HepG2 (cell line): ENCODE data around the gene CEBPB. TPM values are rescaled to one million over a fixed set of nuclear protein-coding genes. Genes with fewer than 3 reads are reported as not detected.

Experiments used
- ATAC-seq: fragments of 200-7000 bp; cut with Tn5 transposase; 3 replicates; pipeline ENCODE4 v1.9.1; 2020; ENCODE audit warnings: mild to moderate bottlenecking, moderate library complexity
- BruUV-seq: library from RNA; stranded (reverse); fragments of 400-500 nt; replicated peaks from 2 replicates; lab custom pipeline; 2021; lab: Mats Ljungman, UMichigan
- CTCF ChIA-PET: fragments of 300-600 bp; formaldehyde crosslinking; extraction: SDS; loops from one replicate; lab custom pipeline; 2021; ENCODE audit warnings: low total read pairs, inconsistent platforms, low intra/inter-chr PET ratio; lab: Yijun Ruan, JAX
- POLR2A ChIA-PET: fragments of 350-600 bp; sonication (Branson Sonifier 250); formaldehyde crosslinking; loops from one replicate; lab custom pipeline; 2020; ENCODE audit warnings: antibody characterized with exemption, inconsistent platforms; lab: Yijun Ruan, JAX
- DNase-seq: peaks from one replicate; pipeline ENCODE4 v3.0.0-alpha.2; 2015; ENCODE audit warnings: low spot score
- FAIRE-seq: peaks from 3 replicates; lab custom pipeline; 2011; peaks lifted over from hg19 to GRCh38; lab: Jason Lieb, UNC
- H2AFZ ChIP-seq: one replicate; pipeline ENCODE4 v1.6.1; 2011; ENCODE audit warnings: low read length, inconsistent platforms
- H3K27ac ChIP-seq: fragments of 300-600 bp; 3 replicates; pipeline ENCODE4 v1.8.0; 2011; ENCODE audit warnings: mixed run types, mild to moderate bottlenecking, mixed read lengths, low read length, inconsistent platforms; ENCODE audit not compliant: insufficient read depth; ENCODE audit errors: extremely low read length
- H3K27me3 ChIP-seq, 2 experiments: fragments of 200-600 bp in 1 of 2; 2 replicates in 1 of 2; 3 replicates in 1 of 2; pipeline versions ENCODE4 v1.6.0 to v1.8.0; 2011; ENCODE audit warnings: low read length in 2 of 2, mild to moderate bottlenecking in 2 of 2, moderate library complexity in 2 of 2, inconsistent platforms in 1 of 2; ENCODE audit not compliant: insufficient read depth in 2 of 2, control insufficient read depth in 1 of 2
- H3K36me3 ChIP-seq, 2 experiments: fragments of 200-600 bp in 1 of 2; replicated peaks in 1 of 2; 2 replicates in 1 of 2; 3 replicates in 1 of 2; pipeline versions ENCODE4 v1.5.1 to v1.8.0; 2011; ENCODE audit warnings: low read length in 2 of 2, inconsistent platforms in 1 of 2; ENCODE audit not compliant: insufficient read depth in 2 of 2, control insufficient read depth in 1 of 2
- H3K4me1 ChIP-seq: 2 replicates; pipeline ENCODE4 v1.5.1; 2012; ENCODE audit warnings: low read length, inconsistent platforms; ENCODE audit not compliant: insufficient read depth
- H3K4me2 ChIP-seq: 2 replicates; pipeline ENCODE4 v1.6.0; 2011; ENCODE audit warnings: low read depth, low read length, inconsistent platforms
- H3K4me3 ChIP-seq, 3 experiments: fragments of 200-600 bp in 1 of 3; sonication (generic), shearing (Covaris generic) in 1 of 3; replicated peaks in 1 of 3; 2 replicates each; pipeline ENCODE4 v1.5.1; 2011 to 2016; ENCODE audit warnings: low read length in 3 of 3, inconsistent platforms in 2 of 3, low read depth in 2 of 3, mild to moderate bottlenecking in 2 of 3, control low read depth in 1 of 3, mixed read lengths in 1 of 3; ENCODE audit not compliant: insufficient read depth in 1 of 3
- H3K79me2 ChIP-seq: one replicate; pipeline ENCODE4 v1.6.1; 2011; ENCODE audit warnings: low read length, inconsistent platforms; ENCODE audit not compliant: insufficient read depth
- H3K9ac ChIP-seq: 2 replicates; pipeline ENCODE4 v1.6.0; 2011; ENCODE audit warnings: mild to moderate bottlenecking, low read depth, low read length, inconsistent platforms; ENCODE audit not compliant: insufficient read depth
- H3K9me3 ChIP-seq: 2 replicates; pipeline ENCODE4 v1.5.1; 2012; ENCODE audit warnings: mild to moderate bottlenecking, low read length
- H4K20me1 ChIP-seq: 2 replicates; pipeline ENCODE4 v1.6.0; 2011; ENCODE audit warnings: inconsistent platforms, mild to moderate bottlenecking, low read length, moderate library complexity; ENCODE audit not compliant: insufficient read depth
- FIP1L1 ChIP-seq: fragments of 200-400 bp; formaldehyde crosslinking; IDR thresholded peaks from 2 replicates; pipeline ENCODE4 v1.6.1; 2018; ENCODE audit warnings: low read depth, mild to moderate bottlenecking, low read length, moderate library complexity, borderline replicate concordance; ENCODE audit not compliant: insufficient read depth
- HNRNPK ChIP-seq: fragments of 200-400 bp; formaldehyde crosslinking; IDR thresholded peaks from 2 replicates; pipeline ENCODE4 v1.6.1; 2018; ENCODE audit warnings: low read length, low read depth, moderate library complexity, mild to moderate bottlenecking; ENCODE audit not compliant: poor library complexity, severe bottlenecking
- IKZF5 ChIP-seq: IDR thresholded peaks from 2 replicates; pipeline ENCODE4 v1.6.1; 2018; ENCODE audit warnings: missing genetic modification reagents, mild to moderate bottlenecking, missing compliant biosample characterization
- KLF16 ChIP-seq, 2 experiments: sonication (generic) in 1 of 2; formaldehyde crosslinking in 1 of 2; IDR thresholded peaks; 2 replicates each; pipeline versions ENCODE4 v1.6.1 to v1.8.0; 2016 to 2023; ENCODE audit warnings: missing genetic modification reagents in 2 of 2, missing compliant biosample characterization in 1 of 2
- LBX2 ChIP-seq: sonication (generic); formaldehyde crosslinking; IDR thresholded peaks from 2 replicates; pipeline ENCODE4 v1.5.0; 2020; ENCODE audit warnings: missing genetic modification reagents, mild to moderate bottlenecking, borderline replicate concordance
- PCBP1 ChIP-seq: fragments of 200-400 bp; formaldehyde crosslinking; IDR thresholded peaks from 2 replicates; pipeline ENCODE4 v1.6.1; 2017; ENCODE audit warnings: mild to moderate bottlenecking, low read depth, low read length, borderline replicate concordance
- PITX1 ChIP-seq: sonication (generic); formaldehyde crosslinking; IDR thresholded peaks from 2 replicates; pipeline ENCODE4 v1.5.1; 2020; ENCODE audit warnings: mild to moderate bottlenecking, missing genetic modification reagents
- REPIN1 ChIP-seq: sonication (generic); formaldehyde crosslinking; IDR thresholded peaks from 2 replicates; pipeline ENCODE4 v1.8.0; 2022; ENCODE audit warnings: missing genetic modification reagents, low read depth, mild to moderate bottlenecking, borderline replicate concordance
- SALL1 ChIP-seq: sonication (generic); formaldehyde crosslinking; IDR thresholded peaks from 2 replicates; pipeline ENCODE4 v1.8.0; 2022; ENCODE audit warnings: mild to moderate bottlenecking, missing genetic modification reagents
- SOX6 ChIP-seq, 2 experiments: fragments of 450-650 bp in 1 of 2; sonication (generic) in 1 of 2; formaldehyde crosslinking in 1 of 2; IDR thresholded peaks; 2 replicates each; pipeline versions ENCODE4 v1.4.0 to v1.6.1; 2017 to 2020; ENCODE audit warnings: antibody characterized with exemption in 1 of 2, mild to moderate bottlenecking in 1 of 2, missing genetic modification reagents in 1 of 2
- SRF ChIP-seq: IDR thresholded peaks from 2 replicates; pipeline ENCODE4 v1.6.1; 2011; ENCODE audit warnings: mild to moderate bottlenecking, low read depth, low read length, moderate library complexity
- TEAD2 ChIP-seq: sonication (generic); formaldehyde crosslinking; IDR thresholded peaks from 2 replicates; pipeline ENCODE4 v1.9.0; 2021; ENCODE audit warnings: missing genetic modification reagents
- ZNF10 ChIP-seq: sonication (generic); formaldehyde crosslinking; IDR thresholded peaks from 2 replicates; pipeline ENCODE4 v1.4.0; 2020; ENCODE audit warnings: mild to moderate bottlenecking, low read depth, missing genetic modification reagents, borderline replicate concordance
- ZNF136 ChIP-seq: sonication (generic); formaldehyde crosslinking; IDR thresholded peaks from 2 replicates; pipeline ENCODE4 v1.8.1; 2022; ENCODE audit warnings: low read depth, mild to moderate bottlenecking, moderate library complexity, missing genetic modification reagents
- ZNF180 ChIP-seq: sonication (generic); formaldehyde crosslinking; IDR thresholded peaks from 2 replicates; pipeline ENCODE4 v1.4.0; 2020; ENCODE audit warnings: low read depth, missing genetic modification reagents, borderline replicate concordance
- ZNF292 ChIP-seq: sonication (generic); formaldehyde crosslinking; IDR thresholded peaks from 2 replicates; pipeline ENCODE4 v1.8.1; 2022; ENCODE audit warnings: mild to moderate bottlenecking, low read depth, missing genetic modification reagents, borderline replicate concordance
- ZNF383 ChIP-seq: sonication (generic); formaldehyde crosslinking; IDR thresholded peaks from 2 replicates; pipeline ENCODE4 v1.4.0; 2020; ENCODE audit warnings: missing genetic modification reagents, mild to moderate bottlenecking, borderline replicate concordance
- ZNF580 ChIP-seq: IDR thresholded peaks from 2 replicates; pipeline ENCODE4 v1.6.1; 2016; ENCODE audit warnings: low read depth, borderline replicate concordance
- ZNF598 ChIP-seq: sonication (generic); formaldehyde crosslinking; IDR thresholded peaks from 2 replicates; pipeline ENCODE4 v1.5.1; 2020; ENCODE audit warnings: mild to moderate bottlenecking, missing genetic modification reagents, borderline replicate concordance
- ZNF614 ChIP-seq: IDR thresholded peaks from 2 replicates; pipeline ENCODE4 v1.6.1; 2018; ENCODE audit warnings: missing biosample characterization, missing genetic modification reagents, inconsistent platforms, borderline replicate concordance
- ZSCAN12 ChIP-seq: sonication (generic); formaldehyde crosslinking; IDR thresholded peaks from 2 replicates; pipeline ENCODE4 v1.9.0; 2021; ENCODE audit warnings: mild to moderate bottlenecking, missing genetic modification reagents
- ZSCAN21 ChIP-seq: sonication (generic); formaldehyde crosslinking; IDR thresholded peaks from 2 replicates; pipeline ENCODE4 v1.8.0; 2022; ENCODE audit warnings: mild to moderate bottlenecking, missing genetic modification reagents, moderate library complexity, borderline replicate concordance
- WGBS: methylation state at CpG from one replicate; pipeline ENCODE4 v1.1.6; 2017; ENCODE audit warnings: low lambda C conversion rate; 5-methylcytosine and 5-hydroxymethylcytosine counted together
- in situ Hi-C: cut with HindIII; loops from 2 replicates; pipeline ENCODE4 v1.10.0; 2017; ENCODE audit warnings: low pct_unique_long_range_greater_than_20kb; ENCODE audit not compliant: extremely low pct_ligation_motif_present
- intact Hi-C: fragments of 100-400 bp; cut with micrococcal nuclease; formaldehyde crosslinking; loops from one replicate; pipeline ENCODE4 v1.10.0; 2022; ENCODE audit not compliant: unreplicated experiment
- polyA plus RNA-seq, 8 experiments: library from polyadenylated mRNA; depleted of rRNA in 3 of 8; stranded (reverse) in 7 of 8; unstranded in 1 of 8; fragments of >200 nt; fragmentation: Illumina TruSeq in 4 of 8; extraction: Trizol in 4 of 8; gene quantifications; 2 replicates each; pipeline versions ENCODE4 v1.2.1 to v1.2.3, GENCODE V29; 2011 to 2016; ENCODE audit warnings: low read depth in 4 of 8, missing spikeins in 1 of 8, mixed read lengths in 1 of 8; ENCODE audit not compliant: insufficient read depth in 1 of 8
- total RNA-seq, 5 experiments: library from RNA; depleted of rRNA; stranded (reverse); fragments of >200 nt; fragmentation: Illumina TruSeq; extraction: Trizol; gene quantifications; 2 replicates each; pipeline ENCODE4 v1.2.3, GENCODE V29; 2016; ENCODE audit warnings: low read depth in 1 of 5

Gene CEBPB
- total and polyA plus RNA-seq, 2 of the 13 experiments (the other 11 are each of a cell fraction or from before 2014, with no cell fraction given), result 18.5 to 28.2 TPM

- Histone ChIP-seq H3K27ac (no peak overlapping the region), H3K9me3 (no peaks in the 10 kb centered on the region), H3K4me2 (peak overlapping the region; percentile 67), H3K4me1 (peaks cover 71% of the 10 kb centered on the region), H3K36me3 (no peaks in the 10 kb centered on the region), H3K4me3 (peak overlapping the region in 2 of 3 experiments; percentile 7 to 63; a peak in 3 of 6 replicates), H3K79me2 (no peaks in the 10 kb centered on the region), H3K9ac (no peak overlapping the region), H3K27me3 (peaks cover 1 to 47% of the 10 kb centered on the region in 2 experiments), H2AFZ (no peak overlapping the region), H4K20me1 (no peaks in the 10 kb centered on the region)
- ChIA-PET CTCF (no interaction called here), POLR2A (interaction anchor here (1.1 to 1.7 kb wide), 5 partner anchors 19 to 152 kb away, joined by 3 to 10 read pairs (median 4); partner anchors contain the start of gene CEBPB)
- no TSS peak for BruUV-seq
- peak; percentile 69 for FAIRE-seq
- DNase-seq, result peak; percentile 63
- in situ Hi-C loops, result no loop called here
- 2% methylated on average over 4 of the region's 4 CpGs for WGBS
- ATAC-seq, result peak; percentile 59
- intact Hi-C loops, result no loop called here
- TF ChIP-seq SOX6 (IDR thresholded peaks at IDR 0.05) (no peak), SOX6 (CRISPR knock-in tag; IDR thresholded peaks at IDR 0.05) (0 out of 2 replicates have a peak, but pooled peaks have one; percentile 44), REPIN1 (CRISPR knock-in tag) (0 out of 2 replicates have a peak, but pooled peaks have one; percentile 53), ZNF180 (CRISPR knock-in tag) (no peak), ZNF614 (0 out of 2 replicates have a peak, but pooled peaks have one; percentile 31), PCBP1 (no peak), KLF16 (CRISPR knock-in tag; IDR thresholded peaks at IDR 0.05) (0 out of 4 replicates have a peak, but pooled peaks of 1 of the 2 experiments have one; percentile 23), ZSCAN12 (CRISPR knock-in tag) (no peak), HNRNPK (no peak), ZNF136 (CRISPR knock-in tag) (no peak), SRF (no peak), ZSCAN21 (CRISPR knock-in tag) (no peak), ZNF292 (peak; percentile 73; the same call in 1 of the 2 replicates), SALL1 (CRISPR knock-in tag) (peak; percentile 45; the same call in 1 of the 2 replicates), ZNF598 (CRISPR knock-in tag) (peak; percentile 63; the same call in 1 of the 2 replicates), ZNF383 (CRISPR knock-in tag) (no peak), ZNF10 (CRISPR knock-in tag) (no peak), PITX1 (CRISPR knock-in tag) (peak; percentile 78), ZNF580 (CRISPR knock-in tag) (0 out of 2 replicates have a peak, but pooled peaks have one; percentile 31), TEAD2 (CRISPR knock-in tag) (no peak), IKZF5 (CRISPR knock-in tag) (no peak), FIP1L1 (no peak), LBX2 (CRISPR knock-in tag) (0 out of 2 replicates have a peak, but pooled peaks have one; percentile 37)
Observed at GRCh38 chr20:50216543-50217206, 26.0 kb downstream of the CEBPB start.
